Ecto neural progenitor cell (in vitro differentiated cells): ENCODE results near the gene COX19.

Source experiments
- DNase-seq: peaks from one replicate; pipeline ENCODE4 v3.0.0-alpha.2; 2018; ENCODE audit warnings: low spot score

Gene COX19

GRCh38 chr7:978049-978346, 2.6 kb upstream of the COX19 start:
- DNase-seq, result no peak

DNA sequence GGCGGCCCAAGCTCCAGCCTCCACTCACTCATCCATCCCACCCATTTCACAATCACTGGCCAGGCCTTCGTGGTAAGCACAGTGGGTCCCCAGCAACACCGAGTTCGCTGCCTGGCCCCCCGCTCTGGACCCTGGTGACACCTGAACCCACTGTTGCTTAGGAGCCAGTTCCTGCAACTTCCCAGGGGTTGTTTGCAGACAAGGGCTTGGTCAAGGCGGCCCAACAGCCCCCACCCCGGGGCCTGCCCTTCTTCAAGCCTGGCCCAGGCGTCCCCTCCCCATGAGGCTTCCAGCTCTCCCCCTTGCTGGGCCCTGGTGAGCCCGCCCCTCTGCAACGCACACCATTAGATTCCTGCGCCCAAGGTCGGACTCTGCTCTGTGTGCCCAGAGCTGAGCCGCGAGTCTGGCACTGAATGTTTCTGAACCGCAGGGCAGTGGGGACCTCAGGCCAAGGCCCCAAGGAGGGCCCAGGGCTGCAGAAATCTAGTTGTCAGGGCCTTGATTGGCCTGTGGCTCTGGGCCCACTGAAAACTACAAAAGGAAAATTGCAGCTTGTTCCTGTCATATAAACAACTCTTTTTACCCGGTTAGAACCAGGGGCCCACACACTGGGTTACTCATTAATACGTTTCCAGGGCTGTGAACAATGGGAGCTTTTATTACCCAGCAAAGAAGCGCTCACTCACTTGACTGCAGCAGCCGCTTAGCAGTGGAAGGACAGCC, 2.1 kb upstream of the COX19 start:
- no peak for DNase-seq

DNA sequence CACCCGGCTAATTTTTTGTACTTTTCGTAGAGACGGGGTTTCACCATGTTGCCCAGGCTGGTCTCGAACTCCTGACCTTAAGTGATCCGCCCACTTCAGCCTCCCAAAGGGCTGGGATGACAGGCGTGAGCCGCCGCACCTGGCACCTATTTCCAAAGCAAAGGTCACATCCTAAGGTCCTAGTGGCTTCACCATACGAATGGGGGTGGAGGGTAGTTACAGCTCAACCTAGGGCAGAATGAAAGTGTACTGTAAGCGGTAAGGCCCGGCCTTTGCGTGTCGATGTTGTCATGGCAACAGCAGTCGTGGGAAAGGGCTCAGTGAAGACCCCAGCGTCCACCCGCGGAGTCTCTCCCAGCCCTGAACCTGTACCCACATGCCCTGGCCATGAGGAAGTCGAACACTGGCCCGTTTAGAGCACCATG, 1.6 kb upstream of the COX19 start:
- DNase-seq, result no peak

- DNase-seq, result no peak
Observed at GRCh38 chr7:975702-976473, 539 bp upstream of the COX19 start.

DNA sequence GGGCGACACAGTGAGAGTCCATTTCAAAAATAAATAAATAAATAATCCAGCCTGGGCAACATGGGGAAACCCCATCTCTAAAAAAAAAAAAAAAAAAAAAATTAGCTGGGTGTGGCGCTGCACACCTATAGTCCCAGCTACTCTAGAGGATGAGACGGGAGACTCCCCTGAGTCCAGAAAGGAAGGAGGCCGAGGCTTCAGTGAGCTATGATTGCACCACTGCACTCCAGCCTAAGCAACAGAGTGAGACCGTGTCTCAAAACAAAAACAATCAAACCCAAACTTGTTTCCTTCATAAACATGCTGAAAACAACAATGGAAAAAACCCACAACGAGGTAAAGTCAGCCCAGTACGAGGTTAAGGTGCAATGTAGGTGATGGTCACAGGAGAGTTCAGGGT, 1.2 kb downstream of the COX19 start:
- no peak for DNase-seq

- no peak for DNase-seq
Observed at GRCh38 chr7:973312-973711, 2.0 kb downstream of the COX19 start.

- DNase-seq, result no peak
Observed at GRCh38 chr7:972676-973309, 2.6 kb downstream of the COX19 start.

DNA sequence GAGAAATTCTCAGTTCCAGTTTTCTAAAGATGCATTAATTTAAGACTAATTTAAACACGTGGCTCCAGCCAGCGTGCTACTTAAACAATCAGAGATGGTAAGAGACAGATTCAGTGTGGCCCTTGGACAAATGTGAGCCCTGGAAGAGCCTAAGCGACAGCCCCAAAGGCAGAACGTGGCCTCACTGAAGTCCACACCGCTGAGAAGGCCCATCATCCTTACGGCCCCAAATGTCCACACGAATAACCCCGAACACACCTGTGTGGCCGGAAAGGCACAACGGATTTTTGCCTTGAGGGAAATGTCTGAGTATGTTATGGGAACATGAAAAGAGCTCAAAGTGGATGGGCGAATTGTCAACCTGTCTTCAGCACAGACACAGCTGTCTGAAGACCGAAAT, 3.2 kb downstream of the COX19 start:
- no peak for DNase-seq

DNA sequence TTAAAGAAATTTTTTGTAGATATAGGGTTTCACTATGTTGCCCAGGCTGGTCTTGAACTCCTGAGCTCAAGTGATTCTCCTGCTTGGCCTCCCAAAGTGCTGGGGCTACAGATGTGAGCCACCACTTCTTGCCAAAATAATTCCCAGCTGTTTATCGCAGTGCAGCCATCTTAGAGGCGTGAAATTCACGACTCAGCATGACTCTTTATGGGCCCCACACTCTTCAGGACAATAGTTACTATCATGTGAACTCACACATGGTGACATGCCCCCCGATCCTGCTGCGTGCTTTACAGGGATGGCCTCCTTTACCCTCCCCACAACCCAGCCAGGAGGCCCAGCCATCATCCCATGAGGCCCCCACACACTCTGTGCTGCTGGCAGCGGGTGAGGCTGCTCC, 4.6 kb downstream of the COX19 start:
- no peak for DNase-seq

- DNase-seq, result no peak
Observed at GRCh38 chr7:969403-969802, 5.9 kb downstream of the COX19 start.

DNA sequence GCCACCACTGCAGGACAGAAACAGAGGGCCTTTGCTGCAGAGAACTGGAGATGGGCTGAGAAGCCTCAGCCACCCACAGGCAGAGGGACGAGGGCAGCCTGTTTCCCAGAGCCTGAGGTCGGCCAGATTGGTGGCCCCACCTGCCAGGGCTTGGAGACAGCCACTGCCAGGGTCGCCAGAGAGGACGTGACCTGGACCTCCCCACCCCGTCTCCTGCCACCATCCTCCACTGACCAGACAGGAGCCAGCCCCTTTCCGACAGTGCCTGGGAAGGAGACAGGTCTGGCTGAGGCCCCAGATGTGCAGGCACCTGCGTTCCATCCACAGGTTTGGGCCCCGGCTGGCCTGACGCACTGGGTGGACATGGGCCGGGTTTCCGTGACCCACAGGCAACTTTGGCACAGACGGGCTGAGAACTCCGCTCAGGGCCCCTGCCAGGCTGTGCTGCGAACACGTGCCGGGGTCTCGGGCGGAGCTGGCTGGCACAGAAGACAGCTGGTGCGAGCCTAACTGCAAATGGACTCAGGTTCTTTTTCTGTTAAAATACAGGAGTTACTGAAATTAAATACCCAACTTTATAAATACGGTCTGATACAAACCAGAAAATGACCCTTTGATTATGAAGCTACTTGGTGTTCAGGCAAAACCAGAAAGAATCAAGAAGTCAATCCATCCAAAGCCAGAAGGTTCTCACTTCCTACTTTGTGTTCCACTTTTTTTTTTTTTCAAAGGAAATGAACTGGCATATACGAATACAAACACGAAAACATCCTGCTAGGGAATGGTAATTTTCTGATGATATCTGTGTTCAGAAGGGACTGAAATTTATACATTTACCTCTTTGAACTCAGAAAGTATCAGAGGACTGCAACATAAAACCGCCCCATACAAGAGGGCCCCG, 6.9 kb downstream of the COX19 start:
- DNase-seq, result no peak

- no peak for DNase-seq
Observed at GRCh38 chr7:967361-968082, 7.8 kb downstream of the COX19 start.

- no peak for DNase-seq
Observed at GRCh38 chr7:966291-967069, 8.9 kb downstream of the COX19 start.

- no peak for DNase-seq
Observed at GRCh38 chr7:964401-965231, 10.7 kb downstream of the COX19 start.

DNA sequence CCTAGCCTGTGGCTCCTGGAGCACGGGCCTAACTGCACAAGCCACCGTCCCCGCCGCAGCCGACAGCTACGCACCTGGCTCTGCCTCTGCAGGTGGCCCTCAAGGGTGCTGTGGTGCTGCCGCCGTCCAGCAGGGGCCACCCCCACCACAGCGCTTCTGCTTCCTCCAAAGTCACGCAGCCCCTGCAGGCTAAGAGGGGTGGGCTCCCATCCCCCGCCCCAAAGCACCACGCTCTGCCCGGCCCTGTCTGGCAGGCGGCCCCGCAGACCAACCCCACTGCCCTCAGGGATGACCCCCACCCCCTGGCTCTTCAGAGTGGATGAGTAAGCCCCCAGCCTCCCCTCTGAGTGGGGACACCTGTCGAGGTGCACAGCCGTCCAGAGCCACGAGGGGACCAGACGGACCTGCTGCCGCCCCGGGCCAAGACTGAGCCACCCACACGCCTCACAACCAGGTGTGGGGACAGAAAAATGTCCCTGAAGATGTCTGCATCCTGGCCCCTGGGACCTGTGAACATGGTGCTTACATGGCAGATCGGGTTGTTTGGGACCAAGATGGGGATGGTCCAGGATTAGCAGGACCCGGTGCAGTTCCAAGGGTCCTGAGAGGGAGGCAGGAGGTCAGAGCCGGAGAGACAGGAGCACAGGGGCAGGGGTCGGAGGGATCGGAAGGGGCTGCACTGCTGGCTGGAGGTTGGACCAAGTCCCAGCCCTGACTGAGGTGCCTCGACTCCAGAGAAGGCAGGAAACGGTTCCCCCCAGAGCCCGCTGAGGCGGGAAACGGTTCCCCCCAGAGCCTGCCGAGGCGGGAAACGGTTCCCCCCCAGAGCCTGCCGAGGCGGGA, 11.9 kb downstream of the COX19 start:
- no peak for DNase-seq

GRCh38 chr7:962401-963081, 12.8 kb downstream of the COX19 start:
- DNase-seq, result no peak

DNA sequence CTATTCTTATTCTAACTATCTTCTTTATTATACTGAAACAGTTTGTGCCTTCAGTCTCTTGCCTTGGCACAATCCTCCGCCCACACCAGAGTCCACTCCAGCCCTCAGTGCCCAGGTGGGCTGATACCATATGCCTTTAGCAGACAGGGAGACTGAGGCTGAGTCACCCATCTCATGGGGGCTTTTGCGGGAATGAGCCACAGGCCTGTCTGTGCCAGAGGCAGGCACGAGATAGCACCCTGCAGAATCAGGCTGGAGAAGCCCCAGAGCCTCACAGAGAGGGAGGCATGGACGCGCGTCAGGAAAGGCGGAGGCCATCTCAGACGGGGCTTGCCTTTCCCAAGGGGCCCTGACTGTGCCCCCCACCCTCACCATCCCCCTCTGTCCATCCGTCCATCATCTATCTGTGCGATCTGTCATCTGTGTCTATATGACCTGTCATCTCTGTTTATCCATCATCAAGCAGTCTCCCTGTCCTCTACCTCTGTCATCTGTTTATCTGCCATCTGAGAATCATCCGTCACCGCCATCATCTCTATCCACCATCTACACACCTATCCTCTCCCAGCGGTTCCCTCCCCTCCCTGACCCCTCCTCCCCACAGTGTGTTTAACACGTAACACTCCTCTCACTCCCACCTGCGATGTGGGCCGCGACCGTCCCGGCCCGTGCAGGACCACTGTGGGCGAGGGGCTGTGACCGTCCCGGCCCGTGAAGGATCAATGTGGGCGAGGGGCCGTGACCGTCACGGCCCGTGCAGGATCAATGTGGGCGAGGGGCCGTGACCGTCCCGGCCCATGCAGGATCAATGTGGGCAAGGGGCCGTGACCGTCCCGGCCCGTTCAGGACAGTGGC, 13.6 kb downstream of the COX19 start:
- DNase-seq, result no peak
